K562 (cell line): ENCODE results near the gene C6orf89. TPM values are rescaled to one million over a fixed set of nuclear protein-coding genes. Genes with fewer than 3 reads are reported as not detected.
A peak's percentile ranks its signal among the peaks of the same experiment; 100 is the strongest.

Experiments used
- ATAC-seq: fragments of 200-7000 bp; cut with Tn5 transposase; 3 replicates; pipeline ENCODE4 v1.9.1; 2020; ENCODE audit warnings: moderate library complexity
- BruUV-seq: library from RNA; stranded (reverse); fragments of 400-500 nt; replicated peaks from 2 replicates; lab custom pipeline; 2021; lab: Mats Ljungman, UMichigan
- CTCF ChIA-PET: fragments of 300-600 bp; formaldehyde crosslinking; extraction: SDS; loops from one replicate; lab custom pipeline; 2021; ENCODE audit warnings: low intra/inter-chr PET ratio; lab: Yijun Ruan, JAX
- POLR2A ChIA-PET: fragments of 300-600, 350-650 bp; sonication (Branson Sonifier 250); formaldehyde crosslinking; extraction: SDS; loops from one replicate; lab custom pipeline; 2021; ENCODE audit warnings: antibody characterized with exemption, inconsistent platforms; lab: Yijun Ruan, JAX
- DNase-seq, 4 experiments: peaks; one replicate each; pipeline versions ENCODE4 v3.0.0 to v3.0.0-alpha.2; 2011 to 2018; ENCODE audit warnings: low spot score in 3 of 4, mixed read lengths in 3 of 4; ENCODE audit errors: extremely low read depth in 1 of 4
- FAIRE-seq: peaks from 2 replicates; lab custom pipeline; 2011; peaks lifted over from hg19 to GRCh38; lab: Jason Lieb, UNC
- H2AFZ ChIP-seq: 2 replicates; pipeline ENCODE4 v1.6.0; 2011; ENCODE audit warnings: low read depth, low read length, control low read depth, inconsistent platforms
- H3K27ac ChIP-seq: fragments of 200-600 bp; 3 replicates; pipeline ENCODE4 v1.8.0; 2011; ENCODE audit warnings: low read depth, mild to moderate bottlenecking, control low read depth, inconsistent platforms, low read length, moderate library complexity, mixed read lengths; ENCODE audit errors: extremely low read depth
- H3K27me3 ChIP-seq, 2 experiments: fragments of 300-600 bp in 1 of 2; 2 replicates in 1 of 2; 3 replicates in 1 of 2; pipeline versions ENCODE4 v1.6.0 to v1.8.0; 2011; ENCODE audit warnings: inconsistent platforms in 2 of 2, low read length in 2 of 2, mild to moderate bottlenecking in 1 of 2, mixed read lengths in 1 of 2, moderate library complexity in 1 of 2; ENCODE audit not compliant: control insufficient read depth in 2 of 2, insufficient read depth in 2 of 2
- H3K36me3 ChIP-seq: fragments of 300-600 bp; 3 replicates; pipeline ENCODE4 v1.8.0; 2011; ENCODE audit warnings: mild to moderate bottlenecking, low read length, inconsistent platforms; ENCODE audit not compliant: control insufficient read depth, insufficient read depth
- H3K4me1 ChIP-seq, 2 experiments: fragments of 200-600 bp in 1 of 2; replicated peaks in 1 of 2; 2 replicates in 1 of 2; 3 replicates in 1 of 2; pipeline versions ENCODE4 v1.5.1 to v1.8.0; 2011; ENCODE audit warnings: inconsistent platforms in 2 of 2, low read length in 2 of 2, mild to moderate bottlenecking in 1 of 2, mixed read lengths in 1 of 2, moderate library complexity in 1 of 2; ENCODE audit not compliant: control insufficient read depth in 2 of 2, insufficient read depth in 2 of 2
- H3K4me2 ChIP-seq: 2 replicates; pipeline ENCODE4 v1.6.1; 2011; ENCODE audit warnings: low read length, control low read depth, inconsistent platforms, mixed read lengths; ENCODE audit not compliant: insufficient read depth
- H3K4me3 ChIP-seq: fragments of 200-600 bp; sonication (generic), shearing (Covaris generic); 2 replicates; pipeline ENCODE4 v1.5.1; 2016; ENCODE audit warnings: control low read depth, inconsistent platforms
- H3K79me2 ChIP-seq: fragments of 200-600 bp; 3 replicates; pipeline ENCODE4 v1.8.0; 2011; ENCODE audit warnings: low read length, inconsistent platforms; ENCODE audit not compliant: control insufficient read depth, insufficient read depth
- H3K9ac ChIP-seq, 2 experiments: 2 replicates each; pipeline versions ENCODE4 v1.6.0 to v1.6.1; 2011; ENCODE audit warnings: low read depth in 2 of 2, low read length in 2 of 2, control low read depth in 1 of 2, inconsistent platforms in 1 of 2, mild to moderate bottlenecking in 1 of 2, mixed read lengths in 1 of 2; ENCODE audit not compliant: insufficient read depth in 1 of 2
- H3K9me1 ChIP-seq: one replicate; pipeline ENCODE4 v1.6.0; 2011; ENCODE audit warnings: inconsistent platforms, mild to moderate bottlenecking, low read length, moderate library complexity; ENCODE audit not compliant: control insufficient read depth, insufficient read depth
- H3K9me3 ChIP-seq: replicated peaks from 2 replicates; pipeline ENCODE4 v1.5.1; 2011; ENCODE audit warnings: low read depth, low read length, inconsistent platforms; ENCODE audit not compliant: control insufficient read depth, insufficient read depth
- H4K20me1 ChIP-seq: replicated peaks from 2 replicates; pipeline ENCODE4 v1.6.1; 2011; ENCODE audit warnings: low read length, inconsistent platforms, mixed read lengths; ENCODE audit not compliant: control insufficient read depth, insufficient read depth
- ARHGAP35 ChIP-seq: fragments of 450-650 bp; IDR thresholded peaks from 2 replicates; pipeline ENCODE4 v1.6.1; 2018; ENCODE audit not compliant: partially characterized antibody
- ATF1 ChIP-seq, 2 experiments: fragments of 450-650 bp in 1 of 2; IDR thresholded peaks; 2 replicates each; pipeline ENCODE4 v1.6.1; 2016; ENCODE audit warnings: missing compliant biosample characterization in 1 of 2, missing genetic modification characterization in 1 of 2
- CC2D1A ChIP-seq: fragments of 450-650 bp; IDR thresholded peaks from 2 replicates; pipeline ENCODE4 v1.6.1; 2017; ENCODE audit warnings: mild to moderate bottlenecking
- CTCFL ChIP-seq: IDR thresholded peaks from 2 replicates; pipeline ENCODE4 v1.6.1; 2011; ENCODE audit warnings: borderline replicate concordance, low read depth, mild to moderate bottlenecking, moderate library complexity, low read length; ENCODE audit not compliant: insufficient read depth, poor library complexity, severe bottlenecking
- E2F8 ChIP-seq: fragments of 450-650 bp; IDR thresholded peaks from 2 replicates; pipeline ENCODE4 v1.7.1; 2018; ENCODE audit warnings: mild to moderate bottlenecking, low read depth; ENCODE audit not compliant: partially characterized antibody
- MTF1 ChIP-seq: fragments of 250-450 bp; sonication (Bioruptor Pico); IDR thresholded peaks from 2 replicates; pipeline ENCODE4 v1.9.0; 2021; ENCODE audit warnings: moderate library complexity, mild to moderate bottlenecking, inconsistent platforms, borderline replicate concordance
- POLR2B ChIP-seq: fragments of 450-650 bp; IDR thresholded peaks from 2 replicates; pipeline ENCODE4 v1.6.1; 2018; ENCODE audit warnings: low read depth; ENCODE audit not compliant: partially characterized antibody
- TAF1 ChIP-seq: IDR thresholded peaks from 2 replicates; pipeline ENCODE4 v1.6.1; 2011; ENCODE audit warnings: mild to moderate bottlenecking, low read length, moderate library complexity; ENCODE audit not compliant: insufficient read depth, control insufficient read depth, severe bottlenecking; ENCODE audit errors: extremely low read depth
- ZNF133 ChIP-seq: fragments of 250-450 bp; sonication (Bioruptor Pico); IDR thresholded peaks from 2 replicates; pipeline ENCODE4 v1.4.0; 2020; ENCODE audit warnings: mild to moderate bottlenecking
- ZNF212 ChIP-seq: fragments of 450-650 bp; formaldehyde crosslinking; IDR thresholded peaks from 2 replicates; pipeline ENCODE4 v1.4.0; 2020; ENCODE audit warnings: mild to moderate bottlenecking
- ZNF3 ChIP-seq: fragments of 250-450 bp; sonication (Bioruptor Pico); IDR thresholded peaks from 2 replicates; pipeline ENCODE4 v1.5.0; 2021; ENCODE audit warnings: mild to moderate bottlenecking, moderate library complexity
- ZNF639 ChIP-seq, 2 experiments: fragments of 200-800 bp in 1 of 2; sonication (Bioruptor generic) in 1 of 2; sonication (generic) in 1 of 2; formaldehyde crosslinking in 1 of 2; IDR thresholded peaks in 1 of 2; conservative IDR thresholded peaks in 1 of 2; 2 replicates each; pipeline versions ENCODE4 v1.5.0 to v1.6.1; 2016 to 2020; ENCODE audit warnings: missing compliant biosample characterization in 1 of 2, missing genetic modification characterization in 1 of 2, missing genetic modification reagents in 1 of 2
- WGBS: fragments of 100-300 bp; shearing (Covaris generic); methylation state at CpG from one replicate; pipeline ENCODE4 v1.1.6; 2016; ENCODE audit warnings: low coverage, mixed read lengths; ENCODE audit not compliant: insufficient coverage; ENCODE audit errors: missing lambda C conversion rate; 5-methylcytosine and 5-hydroxymethylcytosine counted together
- in situ Hi-C: fragments of 300-500 bp; cut with MboI; formaldehyde crosslinking; loops from 4 replicates; pipeline ENCODE4 v1.15.0; 2018; ENCODE audit warnings: inconsistent platforms, mixed read lengths
- intact Hi-C: fragments of 100-400 bp; cut with micrococcal nuclease; formaldehyde crosslinking; loops from 2 replicates; pipeline ENCODE4 v1.14.2; 2022
- polyA plus RNA-seq, 8 experiments: library from polyadenylated mRNA; depleted of rRNA in 4 of 8; stranded (reverse) in 5 of 8; unstranded in 3 of 8; fragments of >200 nt; fragmentation: Nextera tagmentation in 2 of 8; fragmentation: Illumina TruSeq in 1 of 8; extraction: Ambion mirVana in 2 of 8; extraction: Trizol in 1 of 8; gene quantifications; 2 replicates each; pipeline versions ENCODE4 v1.2.1 to v1.2.3, GENCODE V29; 2011 to 2014; ENCODE audit warnings: inconsistent platforms in 1 of 8, missing spikeins in 1 of 8
- total RNA-seq, 7 experiments: library from RNA; depleted of rRNA in 6 of 7; stranded (reverse); fragments of >200 nt in 6 of 7; fragmentation: Illumina TruSeq in 2 of 7; extraction: Trizol in 2 of 7; gene quantifications; 2 replicates each; pipeline versions ENCODE4 v1.2.1 to v1.2.3, GENCODE V29; 2011 to 2021; ENCODE audit warnings: low replicate concordance in 1 of 7

Gene C6orf89
- total and polyA plus RNA-seq, 9 of the 15 experiments (the other 6 are each of a cell fraction or from before 2014, with no cell fraction given), result 35.2 to 111 (median 58.5) TPM

- intact Hi-C loops, result no loop called here
- no peak for TF ChIP-seq ARHGAP35
- TF ChIP-seq CC2D1A, result no peak
- TF ChIP-seq ZNF639 (CRISPR knock-in tag; conservative IDR thresholded peaks at IDR 0.05 in 1 of 2, IDR thresholded peaks at IDR 0.05 in 1 of 2), result no peak
- no peak for TF ChIP-seq ATF1 (CRISPR knock-in tag; IDR thresholded peaks at IDR 0.05)
- no peak for TF ChIP-seq ATF1 (tag; IDR thresholded peaks at IDR 0.05)
- no peak for TF ChIP-seq ZNF133
- TF ChIP-seq CTCFL, result no peak
- peak; percentile 8 for TF ChIP-seq POLR2B
- peak; percentile 14 for TF ChIP-seq E2F8
- TF ChIP-seq MTF1, result no peak
- TF ChIP-seq ZNF212, result no peak
- no peak for TF ChIP-seq ZNF3
- TF ChIP-seq TAF1, result no peak
Measured at GRCh38 chr6:36927691-36928546, 42.2 kb downstream of the C6orf89 start.

More at GRCh38 chr6:36927691-36928546, 42.2 kb downstream of the C6orf89 start:
- BruUV-seq, result no TSS peak
- WGBS, result 66% methylated on average over 13 of the region's 13 CpGs
- Histone ChIP-seq H3K4me3 (no peak overlapping the region), H3K36me3 (peaks cover 28% of the 10 kb centered on the region), H3K4me2 (no peak overlapping the region), H2AFZ (no peak overlapping the region), H3K79me2 (no peaks in the 10 kb centered on the region), H3K27ac (no peak overlapping the region), H3K9ac (no peak overlapping the region), H3K9me1 (no peaks in the 10 kb centered on the region), H4K20me1 (peaks cover 12% of the 10 kb centered on the region; the same call in 1 of the 2 replicates), H3K9me3 (no peaks in the 10 kb centered on the region), H3K27me3 (peaks cover 2 to 7% of the 10 kb centered on the region in 2 experiments; a peak in 4 of 5 replicates), H3K4me1 (peaks cover 0 to 7% of the 10 kb centered on the region in 2 experiments; a peak in 2 of 5 replicates)
- in situ Hi-C loops, result no loop called here
- POLR2A ChIA-PET, result interaction anchor here (0.6 to 2.8 kb wide), 13 partner anchors 8 to 286 kb away, joined by 3 to 10 read pairs (median 4); partner anchors contain the start of gene PPIL1
- DNase-seq (no peak), ATAC-seq (peak; percentile 19), FAIRE-seq (no peak)
- CTCF ChIA-PET, result no interaction called here
